ENCODE measurements around the gene PPP1CA. TPM values are rescaled to one million over a fixed set of nuclear protein-coding genes. Genes with fewer than 3 reads are reported as not detected.
"Not testable (repeated sequence)": the region's sequence is repeated elsewhere in the genome, so short reads cannot be mapped to it uniquely, and the experiment has no call there.

PPP1CA gene
- total and polyA plus RNA-seq, 12 donors: 105 to 289 (median 151) TPM

DNA sequence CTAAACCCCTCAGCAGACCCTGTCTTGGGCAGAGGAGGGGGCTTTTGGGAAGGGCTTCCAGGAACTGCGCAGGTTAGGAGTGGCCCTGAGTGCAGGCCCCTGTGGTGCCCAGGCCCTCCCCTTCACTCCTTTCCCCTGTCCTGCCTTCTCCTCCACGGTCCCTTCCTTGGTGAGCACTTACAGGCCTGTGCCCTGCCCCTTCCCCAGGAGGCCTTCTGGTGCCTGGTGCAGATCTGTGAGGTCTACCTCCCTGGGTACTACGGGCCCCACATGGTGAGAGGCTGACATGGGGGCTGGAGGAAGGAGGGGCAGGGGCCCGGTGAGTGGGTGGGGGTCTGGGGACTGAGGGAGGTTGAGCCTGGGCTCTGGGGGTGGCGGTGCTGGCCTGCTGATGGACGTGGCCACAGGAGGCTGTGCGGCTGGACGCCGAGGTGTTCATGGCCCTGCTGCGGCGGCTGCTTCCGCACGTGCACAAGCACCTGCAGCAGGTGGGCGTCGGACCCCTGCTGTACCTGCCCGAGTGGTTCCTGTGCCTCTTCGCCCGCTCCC, 4.8 kb upstream of the PPP1CA start:
- intact Hi-C loops (cut with DNase I): loop anchor here in 1 of 2 donors (5.0 kb wide), 1 partner anchor 101 kb away; the partner anchor contains the start of genes CDK2AP2 and PITPNM1
- no peaks in the 10 kb centered on the region for H3K9me3 ChIP-seq (replicated peaks in 1 of 3)
- H3K27ac ChIP-seq: no peak overlapping the region
- peaks cover 24% of the 10 kb centered on the region for H3K27me3 ChIP-seq
- H3K4me3 ChIP-seq: no peak overlapping the region
- no peaks in the 10 kb centered on the region for H3K36me3 ChIP-seq (replicated peaks in 1 of 2)
- H3K4me1 ChIP-seq (replicated peaks in 1 of 2): peaks cover 0 to 7% of the 10 kb centered on the region in 2 donors
- TF ChIP-seq, protein P1, sequence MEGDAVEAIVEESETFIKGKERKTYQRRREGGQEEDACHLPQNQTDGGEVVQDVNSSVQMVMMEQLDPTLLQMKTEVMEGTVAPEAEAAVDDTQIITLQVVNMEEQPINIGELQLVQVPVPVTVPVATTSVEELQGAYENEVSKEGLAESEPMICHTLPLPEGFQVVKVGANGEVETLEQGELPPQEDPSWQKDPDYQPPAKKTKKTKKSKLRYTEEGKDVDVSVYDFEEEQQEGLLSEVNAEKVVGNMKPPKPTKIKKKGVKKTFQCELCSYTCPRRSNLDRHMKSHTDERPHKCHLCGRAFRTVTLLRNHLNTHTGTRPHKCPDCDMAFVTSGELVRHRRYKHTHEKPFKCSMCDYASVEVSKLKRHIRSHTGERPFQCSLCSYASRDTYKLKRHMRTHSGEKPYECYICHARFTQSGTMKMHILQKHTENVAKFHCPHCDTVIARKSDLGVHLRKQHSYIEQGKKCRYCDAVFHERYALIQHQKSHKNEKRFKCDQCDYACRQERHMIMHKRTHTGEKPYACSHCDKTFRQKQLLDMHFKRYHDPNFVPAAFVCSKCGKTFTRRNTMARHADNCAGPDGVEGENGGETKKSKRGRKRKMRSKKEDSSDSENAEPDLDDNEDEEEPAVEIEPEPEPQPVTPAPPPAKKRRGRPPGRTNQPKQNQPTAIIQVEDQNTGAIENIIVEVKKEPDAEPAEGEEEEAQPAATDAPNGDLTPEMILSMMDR (IDR thresholded peaks at IDR 0.05): no peak
- no peak for TF ChIP-seq POLR2A (IDR thresholded peaks at IDR 0.05)
- no peak for DNase-seq
- WGBS, 4 donors: 83 to 88% (median 85%) methylated on average over 2 to 18 of the region's 18 CpGs

DNA sequence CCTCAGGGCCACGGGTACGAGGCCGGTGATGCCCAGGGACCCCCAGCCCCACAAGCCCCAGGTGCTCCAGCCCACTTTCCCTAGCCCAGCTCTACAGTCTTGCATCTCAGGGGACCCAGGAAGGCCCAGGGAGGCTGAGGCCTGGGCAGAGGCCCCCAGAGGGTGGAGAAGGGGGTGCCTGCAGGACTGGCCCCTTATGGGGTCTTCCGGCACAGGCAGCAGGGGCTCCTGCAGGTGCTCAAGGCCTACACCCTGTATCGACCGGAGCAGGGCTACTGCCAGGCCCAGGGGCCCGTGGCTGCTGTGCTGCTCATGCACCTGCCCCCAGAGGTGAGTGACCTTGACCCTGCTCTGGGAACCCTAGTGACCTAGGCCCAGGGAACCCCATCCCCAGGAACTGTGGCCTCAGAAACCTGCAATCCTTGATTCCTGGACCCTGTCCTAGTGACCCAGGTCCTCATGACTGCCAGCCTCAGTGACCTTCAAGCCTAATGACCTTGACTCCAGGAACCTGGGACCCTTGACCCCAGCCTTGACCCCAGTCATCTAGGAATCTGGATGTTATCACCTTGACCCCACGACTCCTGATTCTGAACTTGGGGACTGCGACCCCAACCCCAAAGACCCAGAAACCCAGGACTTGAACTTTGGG, 4.2 kb upstream of the PPP1CA start:
- intact Hi-C loops (cut with DNase I): loop anchor here in 1 of 2 donors (5.0 kb wide), 1 partner anchor 101 kb away; the partner anchor contains the start of genes CDK2AP2 and PITPNM1
- peak in 1 of 7 donors; percentile 28 for DNase-seq
- Histone ChIP-seq H3K4me3 (no peak overlapping the region), H3K27ac (no peak overlapping the region), H3K4me1 (replicated peaks in 1 of 2) (peaks cover 3 to 9% of the 10 kb centered on the region in 2 donors), H3K27me3 (peaks cover 19% of the 10 kb centered on the region), H3K9me3 (replicated peaks in 1 of 3) (no peaks in the 10 kb centered on the region), H3K36me3 (replicated peaks in 1 of 2) (no peaks in the 10 kb centered on the region)
- TF ChIP-seq, protein P1 (IDR thresholded peaks at IDR 0.05): no peak
- no peak for TF ChIP-seq POLR2A (IDR thresholded peaks at IDR 0.05)
- WGBS, 4 donors: 76 to 100% (median 86%) methylated on average over 2 to 9 of the region's 9 CpGs

DNA sequence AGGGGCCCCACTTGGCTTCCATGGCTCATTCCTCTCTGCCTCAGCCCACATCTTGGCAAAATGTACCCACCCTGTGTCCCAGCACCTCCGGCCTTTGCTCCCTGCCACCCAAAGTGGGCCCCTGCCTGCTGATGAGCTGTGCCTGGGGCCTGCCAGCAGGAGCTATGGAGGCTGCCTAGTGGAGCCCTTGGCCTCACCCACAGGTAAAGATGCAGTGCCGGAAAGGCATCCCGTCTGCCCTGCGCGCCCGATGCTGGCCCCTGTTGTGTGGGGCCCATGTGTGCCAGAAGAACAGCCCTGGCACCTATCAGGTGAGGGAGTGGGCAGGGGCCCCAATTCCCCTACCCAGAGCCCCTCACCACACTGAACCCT, 3.5 kb upstream of the PPP1CA start:
- 90 to 96% (median 93%) methylated on average over 5 to 6 of the region's 6 CpGs; no CpG with 5 or more reads in 1 of the 4 donors for WGBS, 4 donors
- Histone ChIP-seq H3K36me3 (replicated peaks in 1 of 2) (no peaks in the 10 kb centered on the region), H3K27me3 (peaks cover 15% of the 10 kb centered on the region), H3K9me3 (replicated peaks in 1 of 3) (no peaks in the 10 kb centered on the region), H3K4me1 (replicated peaks in 1 of 2) (peaks cover 10 to 16% of the 10 kb centered on the region in 2 donors), H3K27ac (no peak overlapping the region), H3K4me3 (no peak overlapping the region)
- intact Hi-C loops (cut with DNase I): loop anchor here in 1 of 2 donors (5.0 kb wide), 1 partner anchor 102 kb away; the partner anchor contains the start of genes CDK2AP2 and PITPNM1
- DNase-seq: no peak
- no peak for TF ChIP-seq POLR2A (IDR thresholded peaks at IDR 0.05)
- TF ChIP-seq, protein P1 (IDR thresholded peaks at IDR 0.05): no peak

DNA sequence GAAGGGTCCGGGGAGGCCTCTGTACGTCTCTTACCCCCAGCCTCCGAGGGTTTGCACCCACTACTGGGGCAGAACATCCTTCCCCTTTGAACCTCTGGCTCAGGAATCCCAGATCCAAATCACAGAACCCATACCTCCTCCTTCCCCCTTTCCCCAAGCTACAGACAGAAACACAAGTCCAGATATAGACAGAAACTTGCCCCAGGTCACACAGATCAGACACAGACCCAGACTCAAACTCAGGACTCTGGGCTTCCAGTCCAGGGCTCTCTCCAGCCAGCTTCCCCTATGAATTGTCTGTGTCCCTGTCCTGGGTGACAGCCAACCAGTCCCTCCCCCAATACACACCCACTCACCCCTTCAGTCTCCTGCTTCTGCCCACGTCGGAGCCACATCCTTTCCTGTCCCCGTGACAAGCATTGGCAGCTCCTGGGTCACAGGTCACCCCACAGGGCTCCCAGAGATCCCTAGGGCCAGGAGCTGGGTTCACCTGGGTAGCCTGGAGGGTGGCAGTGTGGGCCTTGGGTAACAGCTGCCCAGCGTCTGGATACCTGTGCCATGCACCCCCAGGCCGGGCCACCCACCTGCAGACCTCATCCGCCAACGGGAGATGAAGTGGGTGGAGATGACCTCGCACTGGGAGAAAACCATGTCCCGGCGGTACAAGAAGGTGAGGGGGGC, 3.0 kb upstream of the PPP1CA start:
- peaks cover 0 to under 1% of the 10 kb centered on the region in 2 donors for H3K36me3 ChIP-seq (replicated peaks in 1 of 2)
- no peak overlapping the region for H3K4me3 ChIP-seq
- H3K4me1 ChIP-seq (replicated peaks in 1 of 2): peaks cover 12 to 21% of the 10 kb centered on the region in 2 donors
- WGBS, 4 donors: 56 to 76% (median 70%) methylated on average over 4 to 13 of the region's 13 CpGs
- no peak for TF ChIP-seq POLR2A (IDR thresholded peaks at IDR 0.05)
- TF ChIP-seq, protein P1 (IDR thresholded peaks at IDR 0.05): no peak
- peaks cover 10% of the 10 kb centered on the region for H3K27me3 ChIP-seq
- intact Hi-C loops (cut with DNase I): loop anchor here in 1 of 2 donors (5.0 kb wide), 1 partner anchor 103 kb away; the partner anchor contains the start of genes CDK2AP2 and PITPNM1
- no peaks in the 10 kb centered on the region for H3K9me3 ChIP-seq (replicated peaks in 1 of 3)
- DNase-seq: no peak
- no peak overlapping the region for H3K27ac ChIP-seq

DNA sequence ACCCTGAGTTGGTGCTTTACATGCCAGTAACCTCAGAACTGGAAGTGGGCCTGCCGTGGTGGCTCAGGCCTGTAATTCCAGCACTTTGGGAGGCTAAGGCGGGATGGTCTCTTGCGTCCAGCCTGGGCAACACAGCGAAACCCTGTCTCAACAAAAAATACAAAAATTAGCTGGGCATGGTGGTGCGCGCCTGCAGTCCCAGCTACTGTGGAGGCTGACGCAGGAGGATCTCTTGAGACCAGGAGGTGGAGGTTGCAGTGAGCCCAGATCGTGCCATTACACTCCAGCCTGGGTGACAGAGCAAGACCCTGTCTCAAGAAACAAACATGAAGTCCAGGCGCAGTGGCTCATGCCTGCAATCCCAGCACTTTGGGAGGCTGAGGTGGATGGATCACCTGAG, 1.4 kb upstream of the PPP1CA start:
- DNase-seq; H3K9me3 ChIP-seq (replicated peaks in 1 of 3); H3K27ac ChIP-seq; intact Hi-C loops (cut with DNase I); H3K4me3 ChIP-seq; H3K27me3 ChIP-seq: not testable (repeated sequence)
- Histone ChIP-seq H3K4me1 (replicated peaks in 1 of 2) (peaks cover 12 to 33% of the 10 kb centered on the region in 2 donors), H3K36me3 (replicated peaks in 1 of 2) (peaks cover 0 to 16% of the 10 kb centered on the region in 2 donors)
- WGBS, 4 donors: 92 to 98% (median 95%) methylated on average over 9 of the region's 9 CpGs
